ENCODE measurements around the gene ELFN1.

GRCh38 chr7:1717095-1717483 is 47.0 kb downstream of the ELFN1 start:
- TF ChIP-seq PKNOX1 (IDR thresholded peaks at IDR 0.05) (no peak), HDGF (IDR thresholded peaks at IDR 0.05; ENCODE audit: borderline replicate concordance) (no peak), SUZ12 (IDR thresholded peaks at IDR 0.05) (no peak)
